ENCODE data around the gene POTEH. TPM values are rescaled to one million over a fixed set of nuclear protein-coding genes. Genes with fewer than 3 reads are reported as not detected.
"Not testable (repeated sequence)": the region's sequence is repeated elsewhere in the genome, so short reads cannot be mapped to it uniquely, and the experiment has no call there.

Gene POTEH
- total and polyA plus RNA-seq, 10 of the 15 experiments (the other 5 are each of a cell fraction or from before 2014, with no cell fraction given) = 0.05 to 1.9 (median 0.56) TPM; not detected in 3

DNA sequence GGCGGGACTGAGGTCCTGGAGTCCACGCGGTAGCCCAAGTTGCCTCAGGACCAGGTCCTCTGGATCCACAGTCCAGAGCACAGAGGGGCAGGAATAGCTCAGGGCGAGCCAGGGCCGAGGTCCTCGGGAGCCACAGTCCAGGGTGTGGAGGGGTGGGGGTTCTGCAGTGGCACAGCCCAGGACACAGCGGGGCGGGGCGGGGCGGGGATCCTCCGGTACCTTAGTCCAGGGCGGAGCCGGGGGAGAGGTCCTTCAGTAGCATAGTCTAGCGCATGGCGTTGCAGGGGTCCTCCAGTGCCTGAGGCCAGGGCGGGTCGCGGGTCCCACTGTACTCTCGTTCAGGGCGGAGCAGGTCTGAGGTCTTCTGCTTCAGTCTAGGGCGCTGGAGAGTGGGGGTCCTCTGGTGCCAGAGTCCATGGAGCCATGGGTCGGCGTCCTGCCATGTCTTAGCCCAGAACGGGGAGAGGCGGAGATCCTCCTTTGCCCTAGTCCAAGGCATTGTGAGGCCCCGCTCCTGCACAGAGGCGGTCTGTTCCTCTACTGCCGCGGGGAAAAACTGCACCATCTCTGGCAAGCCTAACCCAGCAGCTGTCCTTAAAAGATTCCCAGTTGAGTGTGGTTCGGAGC is 71.4 kb downstream of the POTEH start:
- H3K9ac ChIP-seq (ENCODE audit: control insufficient read depth, insufficient read depth, low read length); H3K9me3 ChIP-seq (replicated peaks; ENCODE audit: control insufficient read depth, insufficient read depth, low read length); SMC1A ChIA-PET (ENCODE audit: uncharacterized antibody, unreplicated experiment); CTCF ChIA-PET; ATAC-seq; RAD21 ChIA-PET (ENCODE audit: unreplicated experiment); in situ Hi-C loops (cut with MboI); POLR2A ChIA-PET; H2AFZ ChIP-seq (ENCODE audit: control insufficient read depth, low read depth, low read length); H4K20me1 ChIP-seq (ENCODE audit: control insufficient read depth, insufficient read depth); H3K27ac ChIP-seq (ENCODE audit: control insufficient read depth, insufficient read depth); intact Hi-C loops (cut with micrococcal nuclease; ENCODE audit: unreplicated experiment); H3K4me3 ChIP-seq; H3K27me3 ChIP-seq (replicated peaks in 1 of 2; ENCODE audit: control insufficient read depth in 2 of 2, insufficient read depth in 2 of 2, low read length in 1 of 2); FAIRE-seq; H3K79me2 ChIP-seq (ENCODE audit: control insufficient read depth, insufficient read depth, low read length); H3K4me1 ChIP-seq (ENCODE audit: control insufficient read depth, insufficient read depth, low read length); H3K36me3 ChIP-seq (ENCODE audit: control insufficient read depth in 2 of 2, insufficient read depth in 2 of 2, low read length in 1 of 2); BruUV-seq (replicated peaks); DNase-seq (ENCODE audit: low read depth, low spot score); H3K4me2 ChIP-seq (ENCODE audit: control insufficient read depth, insufficient read depth): not testable (repeated sequence)
- 75% methylated on average over 26 of the region's 30 CpGs for WGBS (ENCODE audit: insufficient coverage, insufficient replicate concordance, low lambda C conversion rate, missing lambda C conversion rate)

DNA sequence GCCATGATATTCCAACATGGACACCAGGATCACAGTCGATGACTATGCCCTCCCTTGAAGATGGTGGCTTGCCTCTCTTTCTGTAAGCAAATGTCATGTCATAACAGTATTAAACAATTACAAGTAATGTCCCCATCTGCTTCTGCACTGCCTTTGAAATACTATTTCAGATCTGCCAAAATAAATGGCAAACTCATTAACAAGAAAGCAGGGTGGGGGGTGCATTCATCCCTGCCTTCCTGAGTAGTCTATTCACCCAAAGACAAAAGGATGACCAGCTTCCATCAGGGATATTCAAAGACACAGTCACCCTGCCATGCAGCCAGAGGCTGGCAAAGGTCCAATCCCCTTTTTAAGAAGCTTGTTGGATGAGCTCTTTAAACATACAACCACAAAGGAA is 73.7 kb downstream of the POTEH start:
- WGBS (ENCODE audit: insufficient coverage, insufficient replicate concordance, low lambda C conversion rate, missing lambda C conversion rate) = no CpG with 5 or more reads among the region's 1 CpG
- FAIRE-seq; POLR2A ChIA-PET; H4K20me1 ChIP-seq (ENCODE audit: control insufficient read depth, insufficient read depth); H3K27me3 ChIP-seq (replicated peaks in 1 of 2; ENCODE audit: control insufficient read depth in 2 of 2, insufficient read depth in 2 of 2, low read length in 1 of 2); DNase-seq (ENCODE audit: low read depth, low spot score); ATAC-seq; in situ Hi-C loops (cut with MboI); CTCF ChIA-PET; RAD21 ChIA-PET (ENCODE audit: unreplicated experiment); H3K4me2 ChIP-seq (ENCODE audit: control insufficient read depth, insufficient read depth); H3K4me3 ChIP-seq; H3K79me2 ChIP-seq (ENCODE audit: control insufficient read depth, insufficient read depth, low read length); H3K4me1 ChIP-seq (ENCODE audit: control insufficient read depth, insufficient read depth, low read length); H2AFZ ChIP-seq (ENCODE audit: control insufficient read depth, low read depth, low read length); intact Hi-C loops (cut with micrococcal nuclease; ENCODE audit: unreplicated experiment); H3K9me3 ChIP-seq (replicated peaks; ENCODE audit: control insufficient read depth, insufficient read depth, low read length); BruUV-seq (replicated peaks); H3K9ac ChIP-seq (ENCODE audit: control insufficient read depth, insufficient read depth, low read length); SMC1A ChIA-PET (ENCODE audit: uncharacterized antibody, unreplicated experiment); H3K36me3 ChIP-seq (ENCODE audit: control insufficient read depth in 2 of 2, insufficient read depth in 2 of 2, low read length in 1 of 2); H3K27ac ChIP-seq (ENCODE audit: control insufficient read depth, insufficient read depth): not testable (repeated sequence)

Small RNAs within 50 kb of the gene (small RNA-seq; reads per million reads assigned to genes)
- gene RNU6-816P = not detected

Other genes with a start within 250 kb of the POTEH start
- not detected in 2 replicates for gene OR11H1, start 161.8 kb upstream of the POTEH start, total RNA-seq (2014; rRNA removed)
- gene OR11H1, start 161.8 kb upstream of the POTEH start, total RNA-seq (2014; rRNA removed; fragmentation: Illumina TruSeq; extraction: Trizol) = not detected in 2 replicates
- not detected in 2 replicates for gene OR11H1, start 161.8 kb upstream of the POTEH start, total RNA-seq (2021)
- gene OR11H1, start 161.8 kb upstream of the POTEH start, polyA plus RNA-seq (2011; rRNA removed) = not detected in 2 replicates
- gene OR11H1, start 161.8 kb upstream of the POTEH start, polyA plus RNA-seq (2014; fragmentation: Illumina TruSeq; extraction: Trizol) = not detected in 2 replicates
- gene OR11H1, start 161.8 kb upstream of the POTEH start, polyA plus RNA-seq (2014; fragmentation: Nextera tagmentation; extraction: Ambion mirVana) = not detected
- not detected in 2 replicates for gene OR11H1, start 161.8 kb upstream of the POTEH start, polyA plus RNA-seq (2014; rRNA removed)
- gene OR11H1, start 161.8 kb upstream of the POTEH start, polyA plus RNA-seq (2016; fragmentation: Nextera tagmentation; extraction: Ambion mirVana) = not detected

Data from GM12878 (cell line).